ENCODE data around the gene P3R3URF.

P3R3URF gene

GRCh38 chr1:46215504-46215903 lies 39.2 kb upstream of the P3R3URF start:
- TF ChIP-seq CTCF (IDR thresholded peaks at IDR 0.05) = no peak

GRCh38 chr1:46211051-46211450 lies 34.8 kb upstream of the P3R3URF start:
- TF ChIP-seq CTCF (IDR thresholded peaks at IDR 0.05) = no peak

GRCh38 chr1:46210561-46210960 lies 34.3 kb upstream of the P3R3URF start:
- no peak for TF ChIP-seq CTCF (IDR thresholded peaks at IDR 0.05)

- no peak for TF ChIP-seq CTCF (IDR thresholded peaks at IDR 0.05)
These were observed 30.1 kb upstream of the P3R3URF start for GRCh38 chr1:46206399-46206798.

GRCh38 chr1:46205791-46206190 lies 29.5 kb upstream of the P3R3URF start:
- TF ChIP-seq CTCF (IDR thresholded peaks at IDR 0.05) = no peak

GRCh38 chr1:46205141-46205540 lies 28.9 kb upstream of the P3R3URF start:
- no peak for TF ChIP-seq CTCF (IDR thresholded peaks at IDR 0.05)

GRCh38 chr1:46204406-46204742 lies 28.1 kb upstream of the P3R3URF start:
- no peak for TF ChIP-seq CTCF (IDR thresholded peaks at IDR 0.05)

- no peak for TF ChIP-seq CTCF (IDR thresholded peaks at IDR 0.05)
These were observed 27.6 kb upstream of the P3R3URF start for GRCh38 chr1:46203738-46204405.
